ENCODE data around the gene KIF16B.

- TF ChIP-seq CTCF (IDR thresholded peaks at IDR 0.05) (no peak), POLR2AphosphoS5 (IDR thresholded peaks at IDR 0.05) (no peak), POLR2A (IDR thresholded peaks at IDR 0.05) (no peak)
These were observed 1.6 kb upstream of the KIF16B start for GRCh38 chr20:16574656-16575355.

All from breast epithelium (tissue), 3 donors.